GM10266 (cell line): ENCODE results near the gene PPP1R14D.
"Not testable (repeated sequence)": the region's sequence is repeated elsewhere in the genome, so short reads cannot be mapped to it uniquely, and the experiment has no call there.

Experiments used
- DNase-seq: peaks from one replicate; pipeline ENCODE4 v3.0.0; 2012; ENCODE audit errors: extremely low spot score
- CTCF ChIP-seq: IDR thresholded peaks from 2 replicates; pipeline ENCODE4 v1.5.1; 2012; ENCODE audit warnings: mild to moderate bottlenecking, low read depth; ENCODE audit not compliant: control insufficient read depth, insufficient read depth; ENCODE audit errors: missing control alignments

PPP1R14D gene

DNA sequence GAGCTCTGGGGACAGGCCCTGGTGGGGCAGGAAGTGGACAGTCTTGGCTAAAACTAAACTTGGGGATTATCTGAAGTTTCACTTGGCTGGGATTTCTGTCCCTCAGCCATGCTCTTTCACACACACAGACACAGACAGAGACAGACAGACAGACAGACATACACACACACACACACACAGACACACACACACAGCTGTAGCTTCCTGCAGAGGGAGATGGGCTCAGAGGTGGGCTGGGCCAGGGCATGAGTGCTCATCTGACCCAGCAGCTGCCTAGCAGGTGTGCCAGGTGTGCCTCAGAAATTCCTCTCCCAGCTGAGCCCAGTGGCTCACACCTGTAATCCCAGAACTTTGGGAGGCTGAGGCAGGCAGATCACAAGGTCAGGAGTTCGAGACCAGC lies 42.2 kb upstream of the PPP1R14D start:
- no peak for DNase-seq

DNA sequence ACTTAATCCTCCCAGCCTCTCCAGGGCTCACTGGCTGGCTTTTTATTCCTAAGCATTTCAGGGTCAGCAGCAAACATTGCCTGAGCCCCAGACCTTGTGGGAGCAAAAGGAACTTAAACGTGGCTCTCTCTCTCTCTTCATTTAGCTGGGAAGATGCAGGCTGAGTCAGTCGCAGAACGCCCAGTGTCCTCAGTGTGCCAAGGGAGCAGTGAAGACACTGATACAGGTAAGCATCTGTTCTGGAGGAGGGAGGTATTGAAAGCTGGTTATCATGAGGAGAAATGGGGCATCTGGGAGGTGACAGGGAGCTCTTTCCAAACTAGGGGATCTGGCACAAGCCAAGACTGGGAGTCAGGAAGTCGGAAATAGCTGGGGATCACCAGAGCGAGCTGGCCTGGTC lies 41.2 kb upstream of the PPP1R14D start:
- no peak for TF ChIP-seq CTCF
- no peak for DNase-seq

More for the DNA sequence above, 42.2 kb upstream of the PPP1R14D start:
- TF ChIP-seq CTCF: no peak

- no peak for TF ChIP-seq CTCF
- DNase-seq: no peak
These were observed 38.7 kb upstream of the PPP1R14D start for GRCh38 chr15:40867199-40867598.

GRCh38 chr15:40863660-40864270 lies 35.3 kb upstream of the PPP1R14D start:
- no peak for DNase-seq
- no peak for TF ChIP-seq CTCF

- DNase-seq: not testable (repeated sequence)
These were observed 32.6 kb upstream of the PPP1R14D start for GRCh38 chr15:40861147-40861546.

- peak; percentile 93 for TF ChIP-seq CTCF
- peak; percentile 83 for DNase-seq
These were observed 30.8 kb upstream of the PPP1R14D start for GRCh38 chr15:40859206-40859851.

- DNase-seq: no peak
- no peak for TF ChIP-seq CTCF
These were observed 30.2 kb upstream of the PPP1R14D start for GRCh38 chr15:40858706-40859105.

GRCh38 chr15:40857601-40858341 lies 29.3 kb upstream of the PPP1R14D start:
- DNase-seq: peak; percentile 81
- TF ChIP-seq CTCF: peak; percentile 97
